OCI-LY7 (cell line): ENCODE data around the gene DNAH6.

Experiments used
- CTCF ChIP-seq: fragments of 200-600 bp; sonication (generic); conservative IDR thresholded peaks from 2 replicates; pipeline ENCODE4 v1.5.1; 2014; ENCODE audit warnings: mild to moderate bottlenecking, antibody characterized with exemption, low read length, moderate library complexity, mixed read lengths
- EZH2phosphoT487 ChIP-seq: fragments of 200-600 bp; sonication (generic); IDR thresholded peaks from 2 replicates; pipeline ENCODE4 v1.6.1; 2018; ENCODE audit warnings: low read depth, borderline replicate concordance, mild to moderate bottlenecking, mixed run types, antibody characterized with exemption, low read length, moderate library complexity, mixed read lengths

GRCh38 chr2:84628486-84628885 is 112.2 kb downstream of the DNAH6 start:
- TF ChIP-seq CTCF (no peak), EZH2phosphoT487 (no peak)
